ENCODE data around the gene CCDC188.

The CCDC188 gene

GRCh38 chr22:20184501-20185165 lies 33.8 kb upstream of the CCDC188 start:
- no peak for DNase-seq

GRCh38 chr22:20183823-20184222 lies 33.0 kb upstream of the CCDC188 start:
- DNase-seq: no peak

DNA sequence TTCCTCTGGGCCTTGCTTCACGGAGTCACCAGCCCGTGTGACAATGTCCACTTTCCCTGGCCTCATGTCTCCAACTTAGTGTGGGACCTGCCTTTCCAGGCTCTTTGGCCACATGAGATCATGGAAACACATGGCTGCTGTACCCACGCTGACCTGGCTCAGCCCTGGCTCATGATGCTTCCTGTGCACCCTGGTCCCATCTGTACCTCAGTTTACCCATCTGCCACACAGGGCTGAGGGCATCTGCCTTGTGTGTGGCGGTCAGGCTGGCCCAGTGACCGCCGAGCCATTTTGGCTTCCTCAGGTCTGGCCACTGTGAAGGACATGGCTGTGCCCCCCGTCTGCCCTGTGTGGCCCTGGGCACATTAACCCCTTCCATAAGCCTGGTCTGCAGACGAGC lies 32.2 kb upstream of the CCDC188 start:
- no peak for DNase-seq

GRCh38 chr22:20182365-20182764 lies 31.5 kb upstream of the CCDC188 start:
- no peak for DNase-seq

DNA sequence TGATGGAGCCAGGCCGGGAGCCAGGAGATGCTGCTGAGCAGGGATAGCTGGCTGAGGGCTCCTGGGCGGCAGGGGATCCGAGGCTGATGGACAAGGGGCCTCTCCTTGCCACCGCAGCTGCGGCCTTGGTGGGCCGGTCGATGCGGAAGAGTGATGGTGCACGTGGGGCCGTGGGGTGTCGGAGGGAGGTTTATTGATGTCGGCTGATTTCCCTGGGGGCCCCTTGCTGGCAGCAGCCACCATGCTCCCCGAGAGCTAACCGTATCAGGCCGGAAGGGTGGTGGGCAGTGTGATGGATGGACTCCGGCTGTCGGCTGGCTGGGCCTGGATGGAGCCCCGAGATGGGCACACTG lies 31.0 kb upstream of the CCDC188 start:
- no peak for DNase-seq

DNA sequence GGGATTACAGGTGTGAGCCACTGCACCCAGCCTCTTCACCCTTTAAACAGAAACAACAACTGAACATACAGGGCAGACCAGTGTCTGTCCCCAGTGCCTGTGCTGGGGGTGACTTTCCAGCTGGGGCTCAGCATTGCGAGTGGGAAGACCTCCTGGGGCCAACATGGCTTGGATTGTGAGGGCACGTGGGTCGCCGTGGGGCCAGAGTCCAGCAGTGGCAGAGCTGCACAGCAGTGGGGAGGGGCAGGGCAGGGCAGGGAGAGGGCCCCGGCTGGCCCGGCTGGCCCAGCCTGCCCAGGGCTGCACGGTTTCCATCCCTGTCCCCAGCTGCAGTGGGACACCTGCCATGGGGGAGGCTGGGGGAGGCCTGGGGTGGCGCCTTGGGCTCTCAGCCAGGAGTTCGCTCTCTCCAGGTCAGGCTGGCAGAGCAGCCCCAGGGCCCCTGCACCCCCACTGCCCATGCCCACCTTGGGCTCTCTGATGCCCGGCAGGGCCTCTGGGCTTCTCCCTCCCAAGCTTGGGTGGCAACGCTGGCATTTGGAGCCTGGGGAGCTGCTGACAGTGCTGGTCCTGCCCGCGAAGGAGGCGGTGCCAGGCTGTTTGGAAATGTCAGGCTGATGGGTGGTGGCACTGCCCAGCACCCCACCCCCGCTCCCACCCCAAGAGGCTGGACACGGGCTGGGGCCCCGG lies 30.5 kb upstream of the CCDC188 start:
- DNase-seq: no peak

DNA sequence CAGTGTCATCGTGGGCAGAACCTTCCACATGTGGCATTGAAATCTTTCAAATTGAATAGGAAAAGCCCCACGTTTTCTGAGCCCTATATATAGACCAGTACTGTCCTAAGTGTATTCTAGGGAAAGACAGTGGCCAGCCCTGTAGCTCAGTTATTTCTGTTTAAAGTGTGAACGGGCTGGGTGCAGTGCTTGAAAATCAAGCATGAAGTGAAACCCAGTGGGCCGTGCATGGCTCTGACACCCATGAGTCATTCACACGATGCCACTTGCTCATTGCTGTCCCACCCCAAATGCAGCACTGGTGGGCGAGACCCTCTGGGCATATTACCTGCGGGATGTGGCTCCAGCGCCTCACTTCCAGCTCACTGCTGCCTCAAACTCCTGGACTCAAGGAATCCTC lies 29.8 kb upstream of the CCDC188 start:
- DNase-seq: no peak

GRCh38 chr22:20180245-20180630 lies 29.4 kb upstream of the CCDC188 start:
- no peak for DNase-seq

DNA sequence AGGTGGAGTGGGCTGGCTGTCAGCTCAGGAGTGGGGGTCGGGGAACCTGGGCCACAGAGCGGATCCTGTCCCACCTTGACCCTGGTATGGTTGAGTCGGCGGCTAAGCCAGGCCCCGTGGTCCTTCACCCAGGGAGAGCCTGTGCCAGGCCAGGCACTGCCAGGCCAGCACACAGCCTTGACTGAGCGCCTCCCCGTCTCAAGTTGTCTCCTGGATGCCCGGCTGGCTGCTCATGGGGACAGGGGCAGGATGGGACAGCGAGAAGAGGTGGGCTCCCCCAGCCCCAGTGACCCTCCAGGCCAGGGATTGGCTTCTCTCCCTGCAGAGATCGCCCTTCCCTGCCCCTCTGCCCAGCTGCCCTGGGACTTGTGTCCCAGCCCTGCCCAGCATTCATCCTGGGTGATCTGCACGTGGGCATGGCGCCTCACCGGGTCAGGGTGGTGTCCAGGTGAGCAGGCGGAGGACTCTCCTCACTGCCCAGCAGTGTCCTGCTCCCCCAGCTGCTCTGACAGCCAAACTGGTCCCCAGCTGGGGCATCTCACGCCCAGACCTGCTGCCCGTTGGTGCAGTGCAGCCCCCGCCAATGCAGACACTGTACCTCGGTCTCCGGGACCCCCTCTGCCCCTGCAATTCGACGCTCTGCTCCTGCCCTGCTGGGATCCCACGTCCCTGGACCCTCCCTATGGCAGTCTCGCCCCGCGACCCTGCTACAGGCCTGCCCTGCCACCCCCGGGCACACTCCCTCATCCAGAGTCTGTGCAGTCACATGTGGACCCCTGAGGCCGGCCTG lies 28.8 kb upstream of the CCDC188 start:
- no peak for DNase-seq

GRCh38 chr22:20178915-20179227 lies 28.0 kb upstream of the CCDC188 start:
- DNase-seq: no peak

DNA sequence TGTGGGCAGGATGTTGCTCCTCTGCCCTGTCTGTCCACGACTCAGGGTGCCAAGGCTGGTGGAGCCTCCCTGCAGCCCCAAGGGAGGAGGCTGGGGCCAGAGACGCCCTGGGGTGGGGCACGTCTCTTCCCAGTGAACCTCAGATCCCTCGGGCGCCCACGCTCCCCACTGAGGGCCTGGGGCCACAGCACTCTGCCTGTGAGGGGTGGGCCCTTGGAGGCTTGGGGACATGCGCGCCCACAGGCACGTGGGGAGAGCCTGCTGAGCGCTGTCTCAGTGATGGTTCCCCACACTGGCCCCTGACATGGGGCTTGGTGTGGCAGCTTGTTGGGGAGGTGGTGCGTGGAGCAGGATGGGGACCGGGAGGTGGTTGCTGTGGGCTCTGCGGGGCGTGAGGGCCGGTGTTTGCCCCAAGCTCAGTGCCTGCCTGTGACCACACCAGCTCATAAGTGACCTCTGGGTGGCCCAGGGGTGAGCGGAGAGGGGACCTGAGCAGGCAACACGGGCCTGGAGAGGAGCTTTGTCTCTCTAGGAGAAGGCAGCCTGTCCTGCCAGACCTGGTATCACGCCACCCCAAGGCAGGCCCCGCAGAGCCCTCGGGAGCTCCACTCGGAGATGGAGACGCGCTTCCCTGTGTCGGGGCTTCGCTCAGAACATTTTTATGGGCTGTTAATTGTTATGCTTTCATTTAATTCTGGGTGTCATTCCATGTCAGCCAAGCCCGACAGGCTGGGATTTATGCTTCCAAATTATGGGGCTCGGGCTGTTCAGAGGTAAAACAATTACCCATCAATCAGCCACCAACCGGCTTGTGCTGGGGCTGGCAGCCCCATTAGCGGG lies 27.4 kb upstream of the CCDC188 start:
- DNase-seq: no peak

DNA sequence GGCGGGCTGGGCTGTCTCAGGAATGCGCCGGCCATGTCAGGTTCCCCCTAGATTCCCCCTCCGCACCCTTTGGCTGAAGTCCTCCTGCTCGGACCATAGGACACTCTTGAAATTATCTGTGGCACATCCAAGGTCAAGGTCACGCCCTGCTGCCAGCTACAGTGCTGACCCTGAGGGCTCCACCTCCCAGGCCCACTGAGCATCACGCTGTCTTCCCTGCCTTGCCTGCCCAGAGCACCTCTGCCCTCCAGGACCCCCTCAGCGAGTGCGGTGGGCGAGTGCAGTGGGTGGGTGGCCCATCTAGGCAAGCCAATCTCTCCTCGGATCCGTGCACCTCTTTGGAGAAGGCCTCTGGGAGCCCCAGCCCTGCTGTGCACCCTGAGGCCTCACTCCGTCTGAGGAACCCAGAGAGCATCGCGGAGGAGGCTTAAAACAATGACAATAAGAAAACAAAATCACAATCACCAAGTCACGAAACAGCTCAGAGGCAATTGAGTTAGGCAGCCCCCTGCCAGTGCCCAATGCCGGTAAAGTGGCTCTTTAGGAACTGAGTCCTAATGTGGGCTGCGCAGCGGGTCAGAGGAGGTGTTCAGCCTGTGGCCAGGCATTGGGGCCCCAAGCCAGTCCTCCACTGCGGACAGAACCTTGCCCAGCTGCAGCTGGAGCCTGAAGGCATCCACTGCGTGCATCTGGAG lies 26.5 kb upstream of the CCDC188 start:
- DNase-seq: no peak

- no peak for DNase-seq
Measured at GRCh38 chr22:20176421-20177085, 25.7 kb upstream of the CCDC188 start.

GRCh38 chr22:20175597-20175900 lies 24.7 kb upstream of the CCDC188 start:
- no peak for DNase-seq

DNA sequence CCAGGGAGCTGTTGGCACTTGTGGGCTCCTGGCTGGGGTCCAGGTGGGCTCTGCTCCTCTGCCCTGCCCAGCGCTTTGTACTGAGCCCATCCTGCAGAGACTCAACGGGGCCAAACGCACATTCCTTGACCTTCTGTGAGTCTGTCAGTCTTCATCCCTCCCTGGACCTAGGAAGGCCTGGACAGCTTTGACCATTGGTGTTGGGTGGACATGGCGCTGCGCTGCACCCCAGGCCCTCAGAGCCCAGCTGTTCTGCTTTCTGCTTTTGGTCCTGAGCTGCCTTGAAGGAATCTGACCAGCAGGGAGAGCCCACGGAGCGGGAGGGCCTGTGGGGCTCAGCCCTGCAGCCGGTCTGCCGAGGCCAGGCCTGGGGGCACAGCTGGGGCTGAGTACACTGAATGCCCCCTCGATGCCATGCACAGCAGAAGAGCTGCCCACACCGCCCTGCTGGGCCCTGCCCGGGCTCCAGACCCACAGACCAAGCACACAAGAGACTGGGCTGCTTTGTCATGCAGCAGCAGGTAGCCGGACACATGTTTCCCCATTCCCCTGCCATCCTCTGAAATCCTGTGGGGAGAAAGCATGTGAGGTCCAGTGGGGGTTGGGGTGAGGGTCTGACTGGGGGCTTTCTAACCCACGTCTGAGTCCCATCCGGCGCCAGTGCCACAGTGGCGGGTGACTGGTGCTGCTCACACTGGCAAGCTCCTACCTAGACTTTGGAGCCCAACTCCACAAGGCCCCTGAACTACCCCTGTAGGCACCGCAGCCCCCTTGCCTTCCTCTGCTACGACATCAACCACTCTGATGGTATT lies 24.1 kb upstream of the CCDC188 start:
- peak in 1 of 2 experiments; percentile 32 for DNase-seq

DNA sequence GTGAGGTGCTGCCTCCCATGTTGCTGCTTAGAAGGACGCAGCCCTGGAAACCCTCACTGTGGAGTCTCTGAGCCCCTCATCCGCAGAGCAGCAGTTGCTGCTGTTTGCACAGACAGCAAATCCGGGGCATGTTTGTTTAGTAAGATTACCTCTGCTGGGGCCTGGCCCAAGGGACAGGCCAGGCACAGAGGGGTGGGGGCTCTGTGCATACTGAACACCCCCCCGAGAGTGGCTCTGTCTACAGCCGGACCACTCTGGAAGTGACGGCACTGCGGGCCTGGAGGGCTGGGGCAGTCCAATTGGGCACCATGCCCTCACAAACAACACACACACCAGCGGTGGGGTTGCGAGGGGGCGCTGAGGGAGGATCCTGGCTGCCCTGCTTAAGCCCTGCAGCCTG lies 22.9 kb upstream of the CCDC188 start:
- DNase-seq: no peak

DNA sequence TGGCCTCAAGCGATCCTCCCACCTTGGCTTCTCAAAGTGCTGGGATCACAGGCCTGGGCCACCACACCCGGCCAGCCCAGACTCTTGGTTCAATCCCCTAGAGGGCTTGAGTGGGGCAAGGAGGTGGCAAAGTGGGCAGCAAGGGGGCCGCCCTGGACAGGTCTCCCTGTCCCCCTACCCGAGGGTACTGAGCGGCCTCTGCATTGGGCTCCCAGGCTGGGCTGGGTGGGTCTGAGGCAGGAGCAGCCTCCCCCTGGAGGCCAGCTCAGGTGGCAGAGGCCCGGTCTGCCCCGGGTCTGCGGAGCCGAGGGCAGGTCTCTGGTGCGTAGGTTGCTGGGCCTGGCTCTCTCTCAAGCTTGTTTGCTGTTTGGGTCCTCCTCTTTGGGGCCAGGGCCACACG lies 22.4 kb upstream of the CCDC188 start:
- DNase-seq: no peak

GRCh38 chr22:20172141-20172613 lies 21.3 kb upstream of the CCDC188 start:
- no peak for DNase-seq

DNA sequence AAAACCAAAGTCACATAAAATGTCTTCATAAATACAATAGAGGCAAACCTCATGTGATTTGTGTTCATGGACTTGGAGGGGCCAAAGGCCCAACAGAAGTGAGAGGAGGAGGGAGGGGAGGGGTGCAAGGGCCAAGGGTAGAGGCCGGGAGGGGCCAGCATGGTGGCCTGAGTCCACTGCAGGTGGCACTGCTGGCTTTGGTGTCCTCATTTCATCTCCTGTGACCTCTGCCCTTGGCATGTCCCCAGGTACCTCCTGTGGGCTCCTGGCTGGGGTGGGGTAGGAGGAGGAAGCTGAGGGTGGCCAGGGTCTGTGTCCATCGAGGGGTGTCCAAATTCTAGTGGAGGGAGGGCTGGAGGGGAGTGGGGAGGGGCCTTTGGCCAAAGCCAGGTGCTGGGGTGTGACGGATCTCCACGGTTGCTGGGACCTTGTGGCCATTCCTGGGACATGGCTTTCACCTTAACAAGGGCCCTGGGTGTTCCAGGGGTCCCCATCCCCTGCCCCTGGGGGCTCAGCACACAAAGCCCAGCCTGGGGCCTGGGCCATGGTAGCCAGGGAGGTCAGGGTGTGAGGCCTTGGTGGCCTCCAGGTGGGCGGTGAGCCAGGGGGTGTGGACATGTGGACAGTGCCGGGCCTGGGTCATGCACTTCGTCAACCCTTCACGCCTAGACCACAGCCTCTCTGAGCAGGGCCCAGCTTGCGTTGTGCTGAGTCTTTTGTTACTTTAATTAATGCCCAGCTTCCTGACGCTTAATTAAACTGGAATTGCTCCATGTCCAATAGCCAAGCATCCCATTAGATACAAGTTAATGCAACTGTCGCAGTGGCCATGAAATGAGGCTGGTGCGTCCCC lies 20.7 kb upstream of the CCDC188 start:
- no peak for DNase-seq

DNA sequence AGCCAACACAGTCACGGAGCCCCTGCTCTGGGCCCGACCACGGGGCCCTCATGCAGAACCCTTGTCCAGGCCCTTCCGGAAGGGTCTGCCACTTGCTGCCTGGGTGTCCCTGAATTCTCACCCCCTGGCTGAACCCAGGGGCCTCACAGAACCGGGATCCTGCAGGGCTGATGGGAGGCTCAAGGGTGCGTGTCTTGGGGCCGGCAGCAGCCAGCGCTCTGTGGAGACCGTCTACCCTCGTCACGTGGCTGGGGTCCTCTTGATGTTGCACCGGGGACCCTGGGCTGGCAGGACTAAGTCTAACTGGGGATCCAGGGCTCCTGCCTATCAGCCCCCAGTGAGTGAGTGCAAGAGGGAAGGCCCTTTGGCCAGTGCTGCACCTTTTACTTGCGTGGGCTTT lies 19.3 kb upstream of the CCDC188 start:
- DNase-seq: no peak
